ENCODE measurements around the gene TRA2A. TPM values are rescaled to one million over a fixed set of nuclear protein-coding genes. Genes with fewer than 3 reads are reported as not detected.

Gene TRA2A
- total RNA-seq, 4 donors from 2014 or later: 31.7 to 199 (median 111) TPM

GRCh38 chr7:23458044-23458443 is 73.7 kb downstream of the TRA2A start:
- no peak overlapping the region for H3K4me3 ChIP-seq
- no peak for TF ChIP-seq POLR2A (IDR thresholded peaks at IDR 0.05)
- TF ChIP-seq, protein P1, sequence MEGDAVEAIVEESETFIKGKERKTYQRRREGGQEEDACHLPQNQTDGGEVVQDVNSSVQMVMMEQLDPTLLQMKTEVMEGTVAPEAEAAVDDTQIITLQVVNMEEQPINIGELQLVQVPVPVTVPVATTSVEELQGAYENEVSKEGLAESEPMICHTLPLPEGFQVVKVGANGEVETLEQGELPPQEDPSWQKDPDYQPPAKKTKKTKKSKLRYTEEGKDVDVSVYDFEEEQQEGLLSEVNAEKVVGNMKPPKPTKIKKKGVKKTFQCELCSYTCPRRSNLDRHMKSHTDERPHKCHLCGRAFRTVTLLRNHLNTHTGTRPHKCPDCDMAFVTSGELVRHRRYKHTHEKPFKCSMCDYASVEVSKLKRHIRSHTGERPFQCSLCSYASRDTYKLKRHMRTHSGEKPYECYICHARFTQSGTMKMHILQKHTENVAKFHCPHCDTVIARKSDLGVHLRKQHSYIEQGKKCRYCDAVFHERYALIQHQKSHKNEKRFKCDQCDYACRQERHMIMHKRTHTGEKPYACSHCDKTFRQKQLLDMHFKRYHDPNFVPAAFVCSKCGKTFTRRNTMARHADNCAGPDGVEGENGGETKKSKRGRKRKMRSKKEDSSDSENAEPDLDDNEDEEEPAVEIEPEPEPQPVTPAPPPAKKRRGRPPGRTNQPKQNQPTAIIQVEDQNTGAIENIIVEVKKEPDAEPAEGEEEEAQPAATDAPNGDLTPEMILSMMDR (IDR thresholded peaks at IDR 0.05): no peak
- TF ChIP-seq EP300 (IDR thresholded peaks at IDR 0.05; ENCODE audit: low read depth): no peak
- no peak for TF ChIP-seq POLR2AphosphoS5 (IDR thresholded peaks at IDR 0.05)
- no peak overlapping the region for H3K27ac ChIP-seq
- H3K27me3 ChIP-seq: peaks cover 68% of the 10 kb centered on the region
- H3K36me3 ChIP-seq: no peaks in the 10 kb centered on the region
- DNase-seq: no peak
- H3K9me3 ChIP-seq: no peaks in the 10 kb centered on the region
- in situ Hi-C loops (cut with MboI; ENCODE audit: low pct_ligation_motif_present in 1 of 4, low pct_unique_long_range_greater_than_20kb in 1 of 4, low sequenced_read_pairs in 3 of 4) (no loop called here), intact Hi-C loops (cut with DNase I; ENCODE audit: low total_unique reads) (no loop called here)
- WGBS, 2 donors (ENCODE audit: low coverage in 1 of 2): 84 to 91% methylated on average over 3 of the region's 3 CpGs
- no peaks in the 10 kb centered on the region for H3K4me1 ChIP-seq

GRCh38 chr7:23456093-23456492 is 75.7 kb downstream of the TRA2A start:
- Histone ChIP-seq H3K36me3 (no peaks in the 10 kb centered on the region), H3K27me3 (peaks cover 51% of the 10 kb centered on the region), H3K4me3 (no peak overlapping the region), H3K4me1 (no peaks in the 10 kb centered on the region), H3K9me3 (no peaks in the 10 kb centered on the region), H3K27ac (no peak overlapping the region)
- TF ChIP-seq POLR2A (IDR thresholded peaks at IDR 0.05) (no peak), POLR2AphosphoS5 (IDR thresholded peaks at IDR 0.05) (no peak), EP300 (IDR thresholded peaks at IDR 0.05; ENCODE audit: low read depth) (no peak)
- TF ChIP-seq, protein P1 (IDR thresholded peaks at IDR 0.05): no peak
- intact Hi-C loops (cut with DNase I; ENCODE audit: low total_unique reads) (no loop called here), in situ Hi-C loops (cut with MboI; ENCODE audit: low pct_ligation_motif_present in 1 of 4, low pct_unique_long_range_greater_than_20kb in 1 of 4, low sequenced_read_pairs in 3 of 4) (no loop called here)
- 81 to 82% methylated on average over 3 of the region's 3 CpGs for WGBS, 2 donors (ENCODE audit: low coverage in 1 of 2)
- no peak for DNase-seq

DNA sequence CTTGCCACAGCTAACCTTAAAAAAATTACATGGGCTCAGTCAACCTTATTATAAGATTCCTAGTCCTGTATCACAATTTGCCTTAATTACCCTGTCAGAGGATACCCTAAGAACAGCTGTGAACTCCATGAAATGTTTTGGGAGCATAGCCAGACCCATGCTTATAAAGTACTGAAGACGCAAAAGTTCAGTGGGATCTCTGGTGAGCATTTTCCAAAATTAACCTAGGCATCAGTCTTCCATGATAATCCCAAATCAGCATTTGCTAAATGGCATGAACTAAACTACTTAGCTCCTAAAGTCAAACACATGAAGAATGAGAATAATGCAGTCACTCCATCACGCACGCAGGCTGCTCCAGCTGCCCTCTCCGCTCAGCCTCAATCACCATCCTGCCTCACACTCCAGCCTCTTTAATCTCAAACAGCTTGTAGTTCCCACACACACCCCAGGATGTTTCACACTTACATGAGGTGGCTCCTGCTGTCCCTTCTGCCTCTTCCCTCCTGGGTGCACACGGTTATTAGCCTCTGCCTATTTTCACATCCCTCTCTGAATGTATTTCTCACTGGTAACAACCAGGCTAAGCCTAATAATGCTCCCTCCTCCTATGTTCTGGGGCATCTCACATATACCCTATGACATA is 76.8 kb downstream of the TRA2A start:
- Histone ChIP-seq H3K27me3 (peaks cover 43% of the 10 kb centered on the region), H3K27ac (no peak overlapping the region), H3K9me3 (no peaks in the 10 kb centered on the region), H3K36me3 (no peaks in the 10 kb centered on the region), H3K4me1 (no peaks in the 10 kb centered on the region), H3K4me3 (no peak overlapping the region)
- intact Hi-C loops (cut with DNase I; ENCODE audit: low total_unique reads): no loop called here
- DNase-seq: no peak
- TF ChIP-seq POLR2A (IDR thresholded peaks at IDR 0.05): no peak
- TF ChIP-seq, protein P1 (IDR thresholded peaks at IDR 0.05): no peak
- no peak for TF ChIP-seq POLR2AphosphoS5 (IDR thresholded peaks at IDR 0.05)
- TF ChIP-seq EP300 (IDR thresholded peaks at IDR 0.05; ENCODE audit: low read depth): no peak
- WGBS, 2 donors (ENCODE audit: low coverage in 1 of 2): 75 to 86% methylated on average over 4 to 5 of the region's 5 CpGs
- in situ Hi-C loops (cut with MboI; ENCODE audit: low pct_ligation_motif_present in 1 of 4, low pct_unique_long_range_greater_than_20kb in 1 of 4, low sequenced_read_pairs in 3 of 4): no loop called here

Small RNA genes lying within 50 kb of the gene (small RNA-seq; reads per million reads assigned to genes)
- gene AC079780.1 (0 reads per million in 4 donors), gene RF00019 (0 reads per million in 4 donors)

Other genes with a start within 250 kb of the TRA2A start
- 100 to 1,000 TPM in 1 of 4 donors, 10 to 100 TPM in 2, not detected in 1; 26.2 to 165 (median 50.1) TPM for gene MALSU1, start 232.6 kb downstream of the TRA2A start, total RNA-seq
- gene IGF2BP3, start 61.5 kb downstream of the TRA2A start, total RNA-seq: under 1 TPM in 2 of 4 donors, not detected in 2; 0.41 to 0.64 TPM
- gene CCDC126, start 65.4 kb upstream of the TRA2A start, total RNA-seq: 10 to 100 TPM in 3 of 4 donors, not detected in 1; 14.5 to 22.8 (median 14.6) TPM
- 10 to 100 TPM in 3 of 4 donors, 1 to 10 TPM in 1; 7.5 to 18.4 (median 13.1) TPM for gene FAM221A, start 148.2 kb upstream of the TRA2A start, total RNA-seq
- under 1 TPM; 0.37 to 0.95 (median 0.67) TPM for gene STK31, start 178.2 kb upstream of the TRA2A start, total RNA-seq